Amniotic stem cell (primary cell): Measurements from ENCODE around the gene NLRP14.

ENCODE experiments used
- DNase-seq: peaks from one replicate; lab custom pipeline; 2025; lab: John Stamatoyannopoulos, UW

NLRP14 gene

DNA sequence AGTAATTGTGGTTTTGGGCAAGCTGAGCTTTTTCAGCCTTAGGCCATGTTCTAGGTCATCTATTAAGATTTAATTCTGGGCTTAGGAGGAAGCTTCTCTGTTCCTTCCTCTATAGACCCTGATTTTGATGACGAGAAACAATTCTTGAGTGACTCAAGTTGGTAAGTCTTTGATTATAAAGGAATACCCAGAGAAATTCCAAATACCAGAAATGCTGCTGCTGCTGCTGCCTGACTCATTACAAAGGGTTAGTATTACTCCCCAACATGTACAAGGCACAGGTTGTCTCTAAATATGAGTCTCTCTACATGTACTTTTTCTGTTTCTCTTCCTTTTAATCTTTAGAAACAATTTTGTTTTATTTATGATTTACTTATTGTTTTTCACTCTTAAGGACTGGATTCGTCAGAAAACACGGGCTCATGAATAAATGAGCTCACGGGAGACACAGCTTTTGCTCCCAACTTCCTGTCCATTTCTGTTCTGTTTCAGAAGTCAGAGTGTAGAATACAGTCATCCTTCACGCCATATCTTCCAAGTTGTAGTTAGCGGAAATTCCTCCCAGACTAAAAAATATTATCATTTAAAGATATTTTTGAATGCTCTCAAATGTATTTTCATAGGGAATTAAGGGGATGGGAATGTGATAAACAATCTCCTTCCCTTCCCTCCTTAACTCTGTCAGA, 36.7 kb downstream of the NLRP14 start:
- no peak for DNase-seq

DNA sequence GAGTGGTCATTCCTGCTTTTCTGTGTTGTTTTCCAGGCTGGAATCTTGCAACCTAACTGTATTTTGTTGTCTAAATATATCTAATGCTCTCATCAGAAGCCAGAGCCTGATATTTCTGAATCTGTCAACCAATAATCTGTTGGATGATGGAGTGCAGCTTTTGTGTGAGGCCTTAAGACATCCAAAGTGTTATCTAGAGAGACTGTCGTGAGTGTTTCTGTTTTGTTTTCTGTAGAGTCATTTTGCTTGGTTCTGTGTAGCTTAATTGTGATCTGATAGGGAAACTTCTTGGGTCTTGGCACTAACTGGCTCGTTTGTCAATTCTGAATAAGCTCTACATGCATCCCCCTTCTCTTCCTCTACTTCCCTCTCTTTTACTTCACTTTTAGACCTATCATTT, 37.4 kb downstream of the NLRP14 start:
- no peak for DNase-seq

DNA sequence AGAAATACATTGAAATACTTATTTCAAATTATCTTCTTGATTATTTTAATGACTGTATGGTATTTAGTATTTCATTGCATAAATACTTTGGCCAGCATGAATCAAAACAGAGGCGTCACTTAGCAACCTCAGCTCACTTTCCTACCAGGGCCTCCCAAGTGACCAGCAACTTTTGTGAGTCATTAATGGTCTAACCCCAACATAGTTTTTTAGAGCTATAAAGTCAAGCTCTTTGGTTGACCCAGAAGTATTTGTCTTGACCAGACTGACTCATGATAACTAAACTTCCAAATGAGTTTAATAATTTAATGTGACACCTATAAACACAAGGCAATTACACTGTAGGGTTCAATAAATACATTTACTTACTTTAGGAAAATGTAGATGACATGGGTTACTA, 40.6 kb downstream of the NLRP14 start:
- DNase-seq = no peak

DNA sequence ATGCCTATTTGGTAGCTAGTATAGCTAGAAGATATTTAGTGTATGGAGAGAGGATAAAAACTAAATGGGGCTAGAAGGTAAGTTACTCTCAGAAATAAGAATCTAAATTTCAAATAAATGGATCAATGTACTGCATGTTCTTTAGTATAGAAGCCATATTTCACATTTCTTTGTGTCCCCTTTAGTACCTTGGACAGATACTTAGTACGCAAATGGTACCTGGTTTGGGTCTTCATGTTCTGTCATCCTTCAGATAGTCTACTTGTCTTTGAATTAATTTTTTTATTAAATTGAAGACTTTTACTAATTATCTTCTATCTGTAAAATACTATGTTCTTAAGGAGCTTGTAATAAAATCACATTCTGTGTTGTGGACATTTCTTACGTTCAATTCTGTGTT, 42.3 kb downstream of the NLRP14 start:
- no peak for DNase-seq

DNA sequence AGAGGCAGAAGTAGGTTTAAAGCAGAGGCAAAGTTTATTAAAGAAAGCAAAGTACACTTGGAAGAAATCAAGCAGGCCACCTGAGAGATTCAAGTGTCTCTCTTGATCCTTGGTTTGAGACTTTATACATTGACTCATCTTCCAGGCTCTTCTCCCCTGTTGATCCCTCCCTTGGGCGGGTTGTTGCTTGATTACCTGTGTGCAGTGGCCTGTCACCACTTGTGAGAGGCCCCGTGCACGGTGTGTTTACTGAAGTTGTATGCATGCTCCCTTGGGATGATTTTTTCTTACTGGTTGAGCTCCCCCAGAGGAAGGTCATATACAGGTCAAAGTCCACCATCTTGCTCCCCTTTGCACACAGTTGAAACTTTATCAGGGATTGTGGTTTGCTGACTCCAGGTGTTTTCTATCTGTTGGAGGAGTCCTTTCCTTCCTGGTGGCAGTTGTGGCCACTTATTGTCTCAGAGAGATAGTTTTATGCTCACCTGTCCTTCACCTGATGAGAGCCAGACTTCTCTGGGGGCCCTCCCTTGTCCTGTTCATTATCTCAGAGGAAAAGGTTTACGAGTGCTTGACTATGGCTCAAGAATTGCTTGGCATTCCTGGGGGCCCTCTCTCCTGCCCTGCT, 52.2 kb downstream of the NLRP14 start:
- DNase-seq = no peak

DNA sequence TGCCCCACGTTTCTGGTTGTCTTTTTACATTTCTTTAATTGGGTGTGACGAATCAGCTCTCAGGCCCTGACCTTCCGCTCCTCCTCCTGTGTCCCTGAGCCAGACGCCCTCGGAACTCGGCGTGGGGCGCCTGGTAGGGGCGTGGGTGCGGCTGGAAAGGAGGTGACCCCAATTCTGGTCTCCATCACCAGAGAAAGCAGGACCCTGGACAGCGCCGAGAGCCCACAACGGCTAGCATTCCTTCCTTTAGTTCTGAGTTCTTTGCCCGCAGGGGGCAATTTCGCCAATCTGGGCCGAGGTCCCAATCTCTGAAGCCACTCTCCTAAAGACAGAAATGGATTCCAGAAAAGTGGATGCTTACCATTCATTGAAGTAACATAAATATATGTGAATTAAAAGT, 56.8 kb downstream of the NLRP14 start:
- no peak for DNase-seq

DNA sequence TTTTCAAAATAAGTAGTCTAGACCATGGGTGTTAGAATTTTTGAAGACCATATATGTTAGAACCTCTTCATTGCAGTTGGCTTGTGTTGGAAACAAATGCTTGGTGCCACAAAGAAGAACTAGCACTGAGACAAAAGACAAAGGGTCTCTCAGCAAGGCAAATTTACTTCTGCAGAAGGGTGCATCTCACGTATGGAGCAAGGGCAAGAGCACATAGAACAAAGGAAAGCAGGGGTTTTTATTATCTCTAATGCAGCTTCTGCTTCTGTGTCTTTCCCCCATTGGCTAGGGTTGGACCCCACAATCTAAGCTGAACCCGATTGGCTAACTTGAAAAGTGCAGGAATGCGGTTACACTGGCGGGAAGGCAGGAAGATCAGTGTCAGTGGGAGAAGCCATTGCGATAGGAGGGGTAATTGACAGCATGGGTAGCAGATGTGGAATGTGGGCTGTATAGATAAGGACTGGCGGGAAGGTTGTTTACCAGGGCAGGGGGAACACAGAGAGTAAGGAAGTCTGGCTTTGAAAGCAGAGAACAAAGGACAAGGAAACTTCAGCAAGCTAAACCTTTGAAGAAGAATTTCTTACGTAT, 59.4 kb downstream of the NLRP14 start:
- DNase-seq = no peak

DNA sequence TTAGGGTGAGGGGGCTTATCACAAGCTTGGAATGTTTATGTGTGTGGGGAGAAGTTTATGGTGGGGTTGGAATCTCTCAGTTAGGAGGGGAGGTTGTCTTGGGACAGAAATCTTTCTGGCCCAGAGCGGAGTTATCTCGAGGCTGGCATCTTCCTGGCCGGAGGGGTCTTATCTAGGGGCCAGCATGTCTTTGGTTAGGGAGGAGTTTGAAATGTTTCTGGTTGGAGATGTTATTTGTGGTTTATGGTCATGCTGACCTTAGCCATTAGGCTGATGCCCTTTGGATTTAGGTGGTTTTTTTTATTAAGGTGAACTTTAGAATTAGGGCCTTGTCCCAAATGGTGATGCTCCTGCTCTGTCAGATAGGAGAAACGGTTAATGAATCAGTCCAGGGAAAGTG, 60.6 kb downstream of the NLRP14 start:
- no peak for DNase-seq

DNA sequence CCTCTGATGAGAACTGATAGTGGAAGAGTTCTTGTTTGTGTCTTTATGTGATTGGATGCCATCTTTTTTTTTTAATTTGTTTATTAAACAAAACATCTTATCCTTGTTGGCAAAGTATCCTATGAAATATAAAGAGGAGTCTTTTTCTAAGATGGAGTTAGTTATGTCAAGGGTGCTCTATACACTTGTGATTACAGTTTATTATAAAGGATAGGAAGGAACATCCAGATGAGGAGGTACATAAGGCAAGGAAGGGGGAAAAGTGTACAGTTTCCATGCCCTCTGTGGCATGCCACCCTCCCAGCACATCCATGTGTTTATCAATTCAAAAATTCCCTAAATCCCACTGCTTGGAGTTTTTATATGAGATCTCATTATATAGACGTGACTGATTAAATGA, 61.2 kb downstream of the NLRP14 start:
- no peak for DNase-seq

DNA sequence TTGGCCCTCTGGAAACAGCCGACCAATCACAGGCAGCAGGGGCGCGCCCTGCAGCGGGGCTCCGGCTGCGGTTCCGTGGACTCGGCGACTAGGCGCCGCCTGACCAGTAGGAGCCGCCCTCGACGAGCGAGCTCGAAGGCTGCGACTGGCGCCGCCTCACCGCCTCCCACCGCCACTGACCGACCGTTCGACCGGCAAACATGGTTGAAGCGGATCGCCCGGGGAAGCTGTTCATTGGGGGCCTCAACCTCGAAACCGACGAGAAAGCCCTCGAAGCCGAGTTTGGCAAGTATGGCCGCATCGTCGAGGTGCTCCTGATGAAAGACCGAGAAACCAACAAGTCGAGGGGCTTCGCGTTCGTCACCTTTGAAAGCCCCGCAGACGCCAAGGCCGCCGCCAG, 68.6 kb downstream of the NLRP14 start, which contains the start of gene RBMXL2:
Gene RBMXL2 (plus strand): TSS at position 78 of the 400 bp plus-strand sequence. CDS start 123 bp downstream, at position 201.
- no peak for DNase-seq

DNA sequence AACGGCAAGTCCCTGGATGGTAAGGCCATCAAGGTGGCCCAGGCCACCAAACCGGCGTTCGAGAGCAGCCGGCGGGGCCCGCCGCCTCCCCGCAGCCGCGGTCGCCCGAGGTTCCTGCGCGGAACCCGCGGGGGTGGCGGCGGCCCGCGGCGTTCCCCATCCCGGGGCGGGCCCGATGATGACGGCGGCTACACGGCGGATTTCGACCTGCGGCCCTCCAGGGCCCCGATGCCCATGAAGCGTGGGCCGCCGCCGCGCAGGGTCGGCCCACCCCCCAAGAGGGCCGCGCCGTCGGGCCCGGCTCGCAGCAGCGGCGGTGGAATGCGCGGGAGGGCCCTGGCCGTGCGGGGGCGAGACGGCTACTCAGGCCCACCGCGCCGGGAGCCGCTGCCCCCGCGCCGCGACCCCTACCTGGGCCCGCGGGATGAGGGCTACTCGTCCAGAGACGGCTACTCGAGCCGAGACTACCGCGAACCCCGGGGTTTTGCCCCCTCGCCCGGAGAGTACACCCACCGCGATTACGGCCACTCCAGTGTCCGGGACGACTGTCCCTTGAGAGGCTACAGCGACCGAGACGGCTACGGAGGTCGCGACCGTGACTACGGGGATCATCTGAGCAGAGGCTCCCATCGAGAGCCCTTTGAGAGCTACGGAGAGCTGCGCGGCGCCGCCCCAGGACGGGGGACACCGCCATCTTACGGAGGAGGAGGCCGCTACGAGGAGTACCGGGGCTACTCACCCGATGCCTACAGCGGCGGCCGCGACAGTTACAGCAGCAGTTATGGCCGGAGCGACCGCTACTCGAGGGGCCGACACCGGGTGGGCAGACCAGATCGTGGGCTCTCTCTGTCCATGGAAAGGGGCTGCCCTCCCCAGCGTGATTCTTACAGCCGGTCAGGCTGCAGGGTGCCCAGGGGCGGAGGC, 69.3 kb downstream of the NLRP14 start:
- DNase-seq = no peak

DNA sequence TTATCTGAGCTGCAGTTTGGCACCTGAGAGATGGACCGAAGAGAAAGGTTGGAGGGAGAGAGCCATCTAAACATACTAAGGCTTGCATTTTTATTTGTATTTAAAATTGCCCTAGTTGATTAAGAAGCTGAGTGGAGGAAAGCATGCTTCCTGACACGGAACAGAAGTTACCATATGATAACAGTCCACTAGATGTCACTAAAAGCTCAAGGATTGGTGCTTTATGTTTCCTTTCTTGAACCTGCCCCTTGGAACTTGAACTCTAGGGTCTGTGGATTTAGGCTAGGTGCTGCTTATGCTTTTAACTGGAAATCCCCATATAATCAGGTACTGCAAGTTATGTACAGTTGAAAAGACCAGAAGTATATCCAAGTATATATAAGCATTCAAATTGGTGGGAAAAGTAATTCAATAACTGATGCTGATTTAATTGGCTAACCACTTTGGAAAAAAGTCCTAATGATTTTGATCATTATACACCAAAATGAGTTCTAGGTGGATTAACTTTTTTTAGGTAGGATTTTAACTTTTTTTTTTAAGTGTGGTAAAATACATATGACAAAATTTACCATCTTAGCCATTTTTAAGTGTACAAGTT, 78.1 kb downstream of the NLRP14 start:
- peak; percentile 14 for DNase-seq

DNA sequence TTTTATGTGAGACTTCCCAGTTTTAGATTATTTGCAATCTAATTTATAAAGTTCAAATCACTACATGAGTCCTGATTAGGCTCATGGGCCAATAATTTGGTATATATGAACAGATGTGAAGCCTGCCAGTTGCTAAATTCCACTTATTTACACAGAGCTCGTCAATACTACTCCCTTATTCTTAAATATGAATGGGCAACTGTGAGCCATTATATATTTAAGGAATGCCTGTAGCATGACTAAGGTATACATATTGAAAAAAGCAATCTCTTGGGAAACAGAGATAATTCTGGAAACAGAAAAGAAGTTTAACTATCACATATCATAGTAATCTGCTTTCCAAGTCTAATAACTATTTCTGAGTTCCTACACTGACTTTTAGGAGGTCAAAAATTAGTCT, 95.5 kb downstream of the NLRP14 start:
- DNase-seq = no peak

DNA sequence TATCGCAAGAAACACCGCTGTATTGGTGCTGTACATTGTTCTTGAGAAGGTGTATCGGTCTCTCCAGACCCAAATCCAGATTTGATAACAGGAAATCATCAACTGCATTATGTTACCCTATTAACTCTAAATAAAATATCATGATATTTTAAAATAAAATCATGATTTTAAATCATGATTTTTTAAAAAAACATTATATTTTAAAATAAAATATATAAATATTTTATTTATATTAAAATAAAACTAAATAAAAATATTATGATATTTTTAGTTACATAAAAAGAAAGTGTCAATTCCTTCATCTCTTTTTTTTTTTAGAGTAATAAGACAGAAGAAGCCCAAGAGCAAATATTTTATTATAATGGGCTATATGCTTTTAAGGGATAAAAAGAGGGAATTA, 96.1 kb downstream of the NLRP14 start:
- no peak for DNase-seq
